ENCODE results near the gene CEPT1. TPM values are rescaled to one million over a fixed set of nuclear protein-coding genes. Genes with fewer than 3 reads are reported as not detected.

CEPT1 gene
- total and polyA plus RNA-seq, 2 of the 8 experiments (the other 6 are each of a cell fraction or from before 2014, with no cell fraction given), result 18.5 to 28.6 TPM

GRCh38 chr1:111139324-111139955 lies 583 bp upstream of the CEPT1 start (continued):
- TF ChIP-seq CHD7 (IDR thresholded peaks at IDR 0.05; ENCODE audit: insufficient replicate concordance, low read length), result no peak
- peak; percentile 64 for TF ChIP-seq ASH2L (IDR thresholded peaks at IDR 0.05; ENCODE audit: low read length)
- TF ChIP-seq RXRA (IDR thresholded peaks at IDR 0.05; ENCODE audit: insufficient read depth, low read depth, low read length), result no peak
- no peak for TF ChIP-seq SP4 (IDR thresholded peaks at IDR 0.05; ENCODE audit: low read length)
- TF ChIP-seq NANOG (IDR thresholded peaks at IDR 0.05; ENCODE audit: insufficient read depth, low read depth, low read length, poor library complexity, severe bottlenecking), result no peak
- peak; percentile 79 for TF ChIP-seq CHD2 (IDR thresholded peaks at IDR 0.05; ENCODE audit: low read length)
- no peak for TF ChIP-seq RFX5 (IDR thresholded peaks at IDR 0.05; ENCODE audit: borderline replicate concordance, low read depth, low read length)
- peak; percentile 64 for TF ChIP-seq TAF7 (optimal IDR thresholded peaks at IDR 0.05; ENCODE audit: borderline replicate concordance, low read depth, low read length)
- 0 out of 2 replicates have a peak, but pooled peaks have one; percentile 25 for TF ChIP-seq TAF1 (IDR thresholded peaks at IDR 0.05; ENCODE audit: low read depth, low read length)
- TF ChIP-seq POU5F1 (IDR thresholded peaks at IDR 0.05; ENCODE audit: low read depth, low read length), result no peak
- TF ChIP-seq POLR2A (IDR thresholded peaks at IDR 0.05; ENCODE audit: control extremely low read depth in 1 of 2, low read depth in 2 of 2, low read length in 2 of 2), result no peak; a peak in 2 of 3 replicates
- no peak for TF ChIP-seq JUN (IDR thresholded peaks at IDR 0.05; ENCODE audit: low read depth, low read length)
